Mucosa of stomach (tissue), 1 donor: ENCODE measurements around the gene STX1A.
A peak's percentile ranks its signal among the peaks of the same experiment; 100 is the strongest.
"Not testable (repeated sequence)": the region's sequence is repeated elsewhere in the genome, so short reads cannot be mapped to it uniquely, and the experiment has no call there.

ENCODE experiments used
- H3K27me3 ChIP-seq: one replicate; pipeline ENCODE4 v1.7.0; 2013; ENCODE audit warnings: mild to moderate bottlenecking, low read length; ENCODE audit not compliant: control insufficient read depth, insufficient read depth
- H3K36me3 ChIP-seq: one replicate; pipeline ENCODE4 v1.7.0; 2013; ENCODE audit warnings: low read length; ENCODE audit not compliant: control insufficient read depth, insufficient read depth
- H3K4me1 ChIP-seq: one replicate; pipeline ENCODE4 v1.7.0; 2013; ENCODE audit warnings: mild to moderate bottlenecking, low read length; ENCODE audit not compliant: control insufficient read depth, insufficient read depth
- H3K4me3 ChIP-seq: one replicate; pipeline ENCODE4 v1.7.0; 2013; ENCODE audit warnings: low read length
- H3K9ac ChIP-seq: one replicate; pipeline ENCODE4 v1.7.0; 2013; ENCODE audit warnings: mild to moderate bottlenecking, low read length, moderate library complexity
- H3K9me3 ChIP-seq: one replicate; pipeline ENCODE4 v1.7.0; 2013; ENCODE audit warnings: mild to moderate bottlenecking, low read length, moderate library complexity; ENCODE audit not compliant: control insufficient read depth
- donor health status: Pancreatic carcinoma.

The STX1A gene

DNA sequence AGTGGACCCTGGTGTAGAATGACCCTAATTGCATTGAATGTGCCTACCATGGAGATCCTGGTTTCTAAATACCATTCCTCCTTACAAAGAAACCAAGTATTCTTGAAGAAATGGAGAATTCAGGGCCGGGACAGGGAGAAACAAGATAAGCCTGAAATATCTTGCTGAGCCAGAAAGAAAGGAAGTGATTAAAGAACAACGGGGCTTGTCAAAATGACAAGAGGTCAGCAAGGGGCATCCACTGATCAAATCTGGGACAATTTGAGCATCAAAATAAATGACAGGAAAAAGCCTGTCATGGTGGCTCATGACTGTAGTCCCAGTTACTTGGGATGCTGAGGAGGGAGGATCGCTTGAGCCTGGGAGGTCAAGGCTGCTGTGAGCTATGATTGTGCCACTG, 11.0 kb upstream of the STX1A start:
- H3K9me3 ChIP-seq = no peaks in the 10 kb centered on the region
- H3K27me3 ChIP-seq = peaks cover 5% of the 10 kb centered on the region
- no peak overlapping the region for H3K9ac ChIP-seq

DNA sequence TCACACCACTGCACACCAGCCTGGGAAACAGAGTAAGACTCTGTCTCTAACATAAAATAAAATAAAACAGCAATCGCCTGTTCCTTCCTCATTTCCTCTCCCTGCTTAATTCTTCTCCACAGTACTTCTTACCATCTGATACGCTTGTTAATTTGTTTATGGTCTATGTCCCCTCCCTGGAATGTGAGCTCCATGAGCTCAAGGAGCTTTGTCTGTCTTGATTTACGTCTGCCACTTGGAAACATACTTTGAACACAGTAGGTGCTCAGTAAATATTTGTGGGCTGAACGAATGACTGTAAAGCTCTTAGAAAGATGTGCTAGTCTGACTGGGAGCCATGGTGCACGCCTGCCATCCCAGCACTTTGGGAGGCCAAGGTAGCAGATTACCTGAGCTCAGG, 9.1 kb upstream of the STX1A start:
- H3K27me3 ChIP-seq = peaks cover 5% of the 10 kb centered on the region
- no peaks in the 10 kb centered on the region for H3K4me1 ChIP-seq
- H3K9ac ChIP-seq = no peak overlapping the region
- no peak overlapping the region for H3K4me3 ChIP-seq
- H3K36me3 ChIP-seq = no peaks in the 10 kb centered on the region
- no peaks in the 10 kb centered on the region for H3K9me3 ChIP-seq

More for the DNA sequence above, 11.0 kb upstream of the STX1A start:
- Histone ChIP-seq H3K4me1 (peaks cover 10% of the 10 kb centered on the region), H3K4me3 (no peak overlapping the region), H3K36me3 (no peaks in the 10 kb centered on the region)

DNA sequence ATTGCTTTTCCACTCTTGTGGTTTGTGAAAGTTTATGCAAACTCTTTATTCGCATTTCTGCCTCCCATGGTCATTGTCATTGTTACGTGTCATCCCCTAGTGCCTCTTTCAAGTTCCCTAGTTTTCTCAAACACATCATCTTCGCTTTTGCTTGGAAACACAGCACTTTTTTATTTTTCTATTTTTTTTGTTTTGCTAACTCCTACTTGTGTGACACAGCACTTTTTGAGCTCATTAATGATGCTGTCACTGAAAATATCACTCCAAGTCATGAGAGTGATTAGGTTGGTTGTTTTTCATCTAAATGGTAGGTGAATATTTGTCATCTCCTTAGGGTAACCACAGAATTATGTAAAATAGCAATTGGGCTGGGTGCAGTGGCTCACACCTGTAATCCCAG, 8.5 kb upstream of the STX1A start:
- H3K27me3 ChIP-seq = peaks cover 5% of the 10 kb centered on the region
- H3K4me3 ChIP-seq = no peak overlapping the region
- H3K36me3 ChIP-seq = no peaks in the 10 kb centered on the region
- no peaks in the 10 kb centered on the region for H3K9me3 ChIP-seq
- H3K4me1 ChIP-seq = no peaks in the 10 kb centered on the region
- H3K9ac ChIP-seq = no peak overlapping the region

DNA sequence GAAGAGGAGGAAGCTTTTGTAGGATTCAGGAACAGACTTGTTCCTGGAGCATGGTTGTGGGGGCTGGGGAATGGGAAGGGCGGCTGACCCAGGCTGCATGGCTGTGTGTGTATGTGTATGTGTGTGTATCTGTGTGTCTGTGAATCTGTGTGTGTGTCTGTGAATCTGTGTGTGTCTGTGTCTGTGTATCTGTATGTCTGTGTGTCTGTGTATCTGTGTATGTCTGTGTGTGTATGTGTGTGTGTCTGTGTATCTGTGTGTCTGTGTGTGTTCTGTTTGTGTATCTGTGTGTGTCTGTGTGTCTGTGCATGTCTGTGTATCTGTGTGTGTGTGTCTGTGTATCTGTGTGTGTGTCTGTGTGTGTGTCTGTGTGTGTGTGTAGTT, 6.6 kb upstream of the STX1A start:
- Histone ChIP-seq H3K9me3 (no peaks in the 10 kb centered on the region), H3K27me3 (peaks cover 5% of the 10 kb centered on the region), H3K9ac (no peak overlapping the region), H3K4me3 (no peak overlapping the region), H3K4me1 (peaks cover 13% of the 10 kb centered on the region), H3K36me3 (no peaks in the 10 kb centered on the region)

DNA sequence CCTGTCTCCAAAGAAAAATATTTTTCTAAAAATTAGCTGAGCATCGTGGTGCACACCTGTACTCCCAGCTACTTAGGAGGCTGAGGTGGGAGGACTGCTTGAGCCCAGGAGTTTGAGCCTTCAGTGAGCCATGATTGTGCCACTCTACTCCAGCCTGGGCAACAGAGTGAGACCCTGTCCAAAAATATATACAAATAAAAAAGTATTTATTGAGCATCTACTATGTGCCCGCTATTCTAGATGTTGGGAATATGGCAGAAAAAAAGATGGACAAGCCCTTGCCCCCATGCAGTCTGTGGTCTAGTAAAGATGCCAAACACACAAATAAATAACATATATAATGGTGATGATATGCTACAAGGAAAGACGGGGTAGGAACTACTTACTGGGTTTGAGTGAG, 4.3 kb upstream of the STX1A start:
- H3K4me3 ChIP-seq = no peak overlapping the region
- H3K9me3 ChIP-seq = no peaks in the 10 kb centered on the region
- no peak overlapping the region for H3K9ac ChIP-seq
- H3K36me3 ChIP-seq = no peaks in the 10 kb centered on the region
- peaks cover 14% of the 10 kb centered on the region for H3K4me1 ChIP-seq
- H3K27me3 ChIP-seq = peaks cover 5% of the 10 kb centered on the region

DNA sequence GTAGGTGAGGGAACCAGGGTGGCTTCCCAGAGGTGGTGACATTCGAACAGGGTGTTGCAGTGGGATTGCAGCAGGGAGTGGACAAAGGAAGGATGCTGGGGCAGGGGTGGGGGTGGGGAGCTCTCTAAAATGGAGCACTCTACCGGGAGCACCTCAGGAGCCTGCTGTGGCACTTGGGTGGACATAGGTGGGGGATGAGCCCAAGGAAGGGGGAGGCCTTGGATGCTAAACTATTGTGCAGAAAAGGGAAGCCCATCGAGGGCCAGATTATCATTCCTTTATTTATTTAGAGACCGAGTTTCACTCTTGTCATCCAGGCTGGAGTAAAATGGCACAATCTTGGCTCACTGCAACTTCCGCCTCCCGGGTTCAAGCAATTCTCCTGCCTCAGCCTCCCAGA, 3.3 kb upstream of the STX1A start:
- H3K36me3 ChIP-seq = no peaks in the 10 kb centered on the region
- H3K9me3 ChIP-seq = no peaks in the 10 kb centered on the region
- peaks cover 5% of the 10 kb centered on the region for H3K27me3 ChIP-seq
- no peak overlapping the region for H3K9ac ChIP-seq
- H3K4me1 ChIP-seq = peaks cover 25% of the 10 kb centered on the region
- no peak overlapping the region for H3K4me3 ChIP-seq

DNA sequence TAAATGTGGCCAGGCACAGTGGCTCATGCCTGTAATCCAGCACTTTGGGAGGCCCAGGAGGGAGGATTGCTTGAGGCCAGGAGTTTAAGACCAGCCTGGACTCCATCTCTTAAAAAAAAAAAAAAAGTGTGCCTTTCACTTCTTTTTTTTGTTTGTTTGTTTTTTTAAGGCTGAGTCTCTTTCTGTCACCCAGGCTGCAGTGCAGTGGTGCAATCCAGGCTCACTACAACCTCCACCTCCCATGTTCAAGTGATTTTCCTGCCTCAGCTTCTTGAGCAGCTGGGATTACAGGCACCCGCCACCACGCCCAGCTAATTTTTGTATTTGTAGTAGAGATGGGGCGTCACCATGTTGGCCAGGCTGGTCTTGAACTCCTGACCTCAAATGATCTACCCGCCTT, 2.7 kb upstream of the STX1A start:
- not testable (repeated sequence) for H3K4me3 ChIP-seq, H3K36me3 ChIP-seq, H3K9me3 ChIP-seq, H3K27me3 ChIP-seq, H3K9ac ChIP-seq
- peaks cover 31% of the 10 kb centered on the region for H3K4me1 ChIP-seq

DNA sequence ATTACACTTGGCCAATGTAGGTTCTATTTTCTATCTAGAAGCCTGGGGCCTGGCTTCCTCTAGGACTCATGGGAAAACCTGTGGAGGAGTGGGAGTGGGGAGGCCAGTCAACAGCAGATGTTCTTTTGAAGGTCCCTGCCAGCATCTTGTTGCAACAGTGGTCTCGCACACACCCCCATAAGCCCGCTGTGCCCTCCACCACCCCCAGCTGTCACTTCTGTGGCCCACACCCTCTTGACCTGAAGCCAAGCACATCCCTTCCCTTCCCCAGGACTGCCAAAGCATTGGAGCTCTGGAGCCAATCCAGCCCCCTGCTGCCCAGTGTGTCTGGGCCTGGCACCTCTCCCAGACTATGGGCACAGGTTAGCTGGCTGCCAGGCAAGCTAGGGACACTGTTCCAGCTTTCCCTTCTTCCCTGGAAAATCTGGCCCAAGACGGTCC, 1.9 kb upstream of the STX1A start:
- H3K9ac ChIP-seq = no peak overlapping the region
- no peaks in the 10 kb centered on the region for H3K27me3 ChIP-seq
- H3K36me3 ChIP-seq = no peaks in the 10 kb centered on the region
- H3K9me3 ChIP-seq = no peaks in the 10 kb centered on the region
- peaks cover 37% of the 10 kb centered on the region for H3K4me1 ChIP-seq
- no peak overlapping the region for H3K4me3 ChIP-seq

DNA sequence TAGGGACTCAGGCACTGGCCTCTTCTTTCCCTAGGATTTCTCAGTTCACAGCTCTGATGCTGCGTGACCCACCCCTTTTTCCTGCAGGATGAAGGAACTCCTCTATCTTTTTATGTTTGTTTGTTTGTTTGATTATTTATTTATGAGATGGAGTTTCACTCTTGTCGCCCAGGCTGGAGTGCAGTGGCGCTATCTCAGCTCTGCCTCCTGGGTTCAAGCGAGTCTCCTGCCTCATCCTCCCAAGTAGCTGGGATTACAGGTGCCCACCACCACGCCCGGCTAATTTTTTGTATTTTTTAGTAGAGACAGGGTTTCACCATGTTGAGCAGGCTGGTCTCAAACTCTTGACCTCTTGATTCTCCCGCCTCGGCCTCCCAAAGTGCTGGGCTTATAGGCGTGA, 974 bp upstream of the STX1A start:
- not testable (repeated sequence) for H3K4me3 ChIP-seq, H3K27me3 ChIP-seq, H3K9ac ChIP-seq, H3K9me3 ChIP-seq, H3K36me3 ChIP-seq
- peaks cover 47% of the 10 kb centered on the region for H3K4me1 ChIP-seq

DNA sequence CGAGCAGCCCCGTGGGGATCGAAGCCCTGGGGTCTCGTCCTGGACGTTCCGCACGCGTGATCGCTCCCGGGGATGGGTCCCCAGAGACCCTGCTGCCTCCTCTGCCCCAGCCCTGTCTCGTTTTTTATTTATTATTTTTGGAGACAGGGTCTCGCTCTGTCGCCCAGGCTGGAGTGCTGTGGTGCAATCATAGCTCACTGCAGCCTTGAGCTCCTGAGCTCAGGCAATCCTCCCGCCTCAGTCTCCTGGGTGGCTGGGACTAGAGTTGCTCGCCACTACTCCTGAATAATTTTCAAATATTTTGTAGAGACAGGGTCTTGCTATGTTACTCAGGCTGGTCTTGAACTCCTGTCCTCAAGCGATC, 319 bp upstream of the STX1A start:
- no peak overlapping the region for H3K4me3 ChIP-seq
- peak overlapping the region; percentile 28 for H3K9ac ChIP-seq
- H3K27me3 ChIP-seq = no peaks in the 10 kb centered on the region
- H3K4me1 ChIP-seq = peaks cover 51% of the 10 kb centered on the region
- no peaks in the 10 kb centered on the region for H3K36me3 ChIP-seq
- no peaks in the 10 kb centered on the region for H3K9me3 ChIP-seq

DNA sequence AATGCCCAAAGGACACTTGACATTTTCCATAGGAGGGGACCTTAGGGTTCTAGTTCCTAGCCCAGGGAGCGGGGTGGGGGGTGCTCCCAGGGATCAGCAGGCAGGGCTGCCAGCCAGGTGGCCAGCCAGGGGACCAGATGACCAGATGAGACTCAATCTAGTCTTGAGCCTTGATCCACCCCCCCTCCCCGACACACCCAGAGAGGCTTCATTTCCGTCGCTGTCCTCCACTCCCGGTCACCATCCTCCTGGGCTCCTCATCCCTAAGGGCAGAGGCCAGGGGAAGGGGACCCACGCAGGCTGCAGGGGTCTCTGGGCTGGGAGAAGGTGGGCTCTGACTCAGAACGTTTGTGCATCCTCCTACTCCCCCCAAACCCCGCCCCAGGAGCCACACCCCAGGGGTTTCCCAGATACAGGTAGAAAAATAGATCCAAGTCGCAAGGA, 1.0 kb downstream of the STX1A start:
- H3K4me1 ChIP-seq = peaks cover 54% of the 10 kb centered on the region
- no peaks in the 10 kb centered on the region for H3K9me3 ChIP-seq
- H3K36me3 ChIP-seq = no peaks in the 10 kb centered on the region
- peak overlapping the region; percentile 63 for H3K4me3 ChIP-seq
- H3K9ac ChIP-seq = peak overlapping the region; percentile 82
- no peaks in the 10 kb centered on the region for H3K27me3 ChIP-seq

DNA sequence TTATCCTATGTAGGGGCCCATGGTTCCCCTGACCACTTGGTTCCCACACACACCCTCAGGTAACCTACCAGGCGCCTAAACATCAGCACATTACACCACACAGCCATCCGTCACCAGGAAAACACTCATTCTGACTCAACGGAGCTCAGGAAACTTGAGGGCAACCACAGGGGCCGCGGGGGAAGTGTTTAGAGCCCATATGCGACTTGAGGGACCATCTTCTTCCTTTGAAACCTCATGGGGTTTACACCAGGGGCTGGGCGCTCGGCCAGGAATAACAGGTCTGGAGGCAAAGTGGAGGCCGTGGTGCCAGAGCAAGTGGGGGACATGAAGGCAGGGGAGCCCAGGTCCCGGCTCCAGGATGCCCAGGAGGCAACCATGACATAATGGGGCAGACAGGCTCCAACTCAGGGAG, 1.5 kb downstream of the STX1A start:
- H3K36me3 ChIP-seq = no peaks in the 10 kb centered on the region
- H3K9ac ChIP-seq = peak overlapping the region; percentile 82
- no peak overlapping the region for H3K4me3 ChIP-seq
- H3K9me3 ChIP-seq = no peaks in the 10 kb centered on the region
- no peaks in the 10 kb centered on the region for H3K27me3 ChIP-seq
- H3K4me1 ChIP-seq = peaks cover 54% of the 10 kb centered on the region

DNA sequence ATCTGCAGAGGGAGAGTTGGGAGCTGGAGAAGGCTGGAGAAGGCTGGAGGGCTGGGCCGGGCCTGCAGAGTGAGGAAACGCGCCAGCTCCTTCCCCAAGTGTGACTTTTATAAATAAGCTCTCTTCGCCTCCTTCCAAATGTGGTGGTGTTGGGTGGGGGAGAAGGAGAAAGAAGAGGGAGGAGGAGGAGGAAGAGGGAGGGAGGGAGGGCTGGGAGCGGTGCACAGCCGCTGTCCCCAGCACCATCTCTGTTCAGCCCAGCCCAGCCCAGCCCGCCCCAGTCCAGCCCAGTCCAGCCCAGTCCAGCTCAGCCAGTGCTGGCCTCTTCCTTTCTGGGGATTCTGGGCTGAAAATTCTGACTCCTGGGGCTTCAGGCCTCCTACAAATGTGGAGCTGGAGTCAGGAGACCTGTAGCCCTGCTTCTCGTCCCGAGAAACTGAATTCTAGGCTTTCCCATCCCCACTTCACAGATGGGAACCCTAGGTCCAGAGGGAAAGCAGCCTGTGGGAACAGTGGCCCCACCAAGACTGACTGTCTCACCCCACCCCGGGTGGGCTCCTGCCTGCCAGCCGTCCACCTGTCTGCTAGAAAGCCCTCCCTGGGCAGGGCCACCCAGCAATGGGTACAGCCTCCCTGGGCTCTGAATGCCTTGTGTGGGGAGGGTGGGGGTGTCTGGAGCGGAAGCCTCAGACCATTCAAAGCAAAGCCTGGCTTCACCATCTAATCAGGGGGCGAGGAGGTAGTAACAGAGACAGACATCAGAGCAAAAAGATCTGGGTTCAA, 2.3 kb downstream of the STX1A start:
- H3K4me1 ChIP-seq = peaks cover 51% of the 10 kb centered on the region
- H3K27me3 ChIP-seq = no peaks in the 10 kb centered on the region
- H3K9me3 ChIP-seq = no peaks in the 10 kb centered on the region
- peak overlapping the region; percentile 31 for H3K9ac ChIP-seq
- H3K4me3 ChIP-seq = no peak overlapping the region
- no peaks in the 10 kb centered on the region for H3K36me3 ChIP-seq
